Stomach (tissue), 9 donors: ENCODE data around the gene STK24. TPM values are rescaled to one million over a fixed set of nuclear protein-coding genes. Genes with fewer than 3 reads are reported as not detected.

ENCODE experiments used
- DNase-seq, 2 donors: peaks; one replicate each; pipeline versions ENCODE4 v3.0.0 to v3.0.0-alpha.2; 2013 to 2019
- H3K27ac ChIP-seq, 5 donors: fragments of 200-600 bp in 4 of 5; sonication (generic) in 4 of 5; one replicate each; pipeline ENCODE4 v1.5.1; 2013 to 2019; ENCODE audit warnings: mild to moderate bottlenecking in 1 of 5, moderate library complexity in 1 of 5
- H3K27me3 ChIP-seq, 3 donors: fragments of 200-600 bp; sonication (generic); one replicate each; pipeline ENCODE4 v1.5.1; 2017 to 2019; ENCODE audit warnings: mixed run types in 1 of 3
- H3K36me3 ChIP-seq, 4 donors: fragments of 200-600 bp; sonication (generic); 1 replicate in 3 of 4; 2 replicates in 1 of 4; pipeline ENCODE4 v1.5.1; 2016 to 2019
- H3K4me1 ChIP-seq, 4 donors: fragments of 200-600 bp; sonication (generic); one replicate each; pipeline ENCODE4 v1.5.1; 2016 to 2019
- H3K4me3 ChIP-seq, 4 donors: fragments of 200-600 bp; sonication (generic) in 3 of 4; one replicate each; pipeline ENCODE4 v1.5.1; 2016 to 2019; ENCODE audit warnings: mild to moderate bottlenecking in 1 of 4
- H3K9me3 ChIP-seq, 4 donors: fragments of 200-600 bp; sonication (generic); one replicate each; pipeline ENCODE4 v1.5.1; 2016 to 2019
- CTCF ChIP-seq, 7 experiments: fragments of 450-650 bp in 4 of 7; fragments of 200-600 bp in 3 of 7; sonication (generic) in 3 of 7; IDR thresholded peaks; one replicate each; pipeline ENCODE4 v1.5.1; 2016 to 2019; ENCODE audit warnings: antibody characterized with exemption in 7 of 7, control low read depth in 2 of 7, mild to moderate bottlenecking in 1 of 7
- EP300 ChIP-seq: sonication (generic); formaldehyde crosslinking; IDR thresholded peaks from one replicate; pipeline ENCODE4 v1.6.1; 2017; ENCODE audit warnings: antibody characterized with exemption
- POLR2A ChIP-seq, 4 donors: fragments of 450-650 bp; IDR thresholded peaks; one replicate each; pipeline ENCODE4 v1.6.1; 2016; ENCODE audit warnings: antibody characterized with exemption in 4 of 4, control low read depth in 2 of 4, mild to moderate bottlenecking in 1 of 4, moderate library complexity in 1 of 4
- POLR2AphosphoS5 ChIP-seq, 3 donors: sonication (generic); formaldehyde crosslinking; IDR thresholded peaks; one replicate each; pipeline ENCODE4 v1.6.1; 2016; ENCODE audit warnings: antibody characterized with exemption in 3 of 3
- WGBS, 5 donors: extraction: QIAGEN DNeasy Blood & Tissue Kit in 3 of 5; methylation state at CpG; one replicate each; pipeline versions ENCODE4 v1.1.5 to v1.1.7; 2013 to 2018; 5-methylcytosine and 5-hydroxymethylcytosine counted together
- intact Hi-C: fragments of 100-400 bp; cut with DNase I; formaldehyde crosslinking; loops from one replicate; pipeline ENCODE4 v1.15.1; 2023; ENCODE audit warnings: low total_unique reads
- polyA plus RNA-seq, 3 donors: library from polyadenylated mRNA; stranded (reverse); fragments of 200-250 nt; gene quantifications; one replicate each; pipeline ENCODE4 v1.2.3, GENCODE V29; 2013
- total RNA-seq, 5 donors: library from RNA; depleted of rRNA; stranded (reverse); fragments of >200 nt; gene quantifications; one replicate each; pipeline versions ENCODE4 v1.1.0 to v1.2.3, GENCODE V29; 2014 to 2016
- donor health status: healthy with polysubstance abuse.
- donor health status: Bipolar disorder and iron deficiency.
- donor health status: healthy.

The STK24 gene
- total and polyA plus RNA-seq, 8 donors: 33.0 to 139 (median 59.5) TPM

GRCh38 chr13:98470920-98471319 is 106.0 kb downstream of the STK24 start:
- intact Hi-C loops: no loop called here
- no peaks in the 10 kb centered on the region for H3K9me3 ChIP-seq
- H3K27me3 ChIP-seq: no peaks in the 10 kb centered on the region
- H3K27ac ChIP-seq: no peak overlapping the region
- H3K4me1 ChIP-seq: peaks cover 20 to 71% (median 45%) of the 10 kb centered on the region in 4 donors
- 80 to 94% (median 81%) methylated on average over 6 of the region's 6 CpGs for WGBS, 5 donors
- DNase-seq: no peak
- H3K36me3 ChIP-seq: peaks cover 15 to 88% (median 65%) of the 10 kb centered on the region in 4 donors
- no peak for TF ChIP-seq POLR2A (IDR thresholded peaks at IDR 0.05)
- no peak for TF ChIP-seq EP300
- TF ChIP-seq POLR2AphosphoS5 (IDR thresholded peaks at IDR 0.05): no peak
- no peak for TF ChIP-seq CTCF (IDR thresholded peaks at IDR 0.05)
- no peak overlapping the region for H3K4me3 ChIP-seq

GRCh38 chr13:98468929-98469328 is 108.0 kb downstream of the STK24 start:
- no peak overlapping the region for H3K27ac ChIP-seq
- TF ChIP-seq EP300: no peak
- TF ChIP-seq POLR2AphosphoS5 (IDR thresholded peaks at IDR 0.05): no peak
- no peak for TF ChIP-seq POLR2A (IDR thresholded peaks at IDR 0.05)
- TF ChIP-seq CTCF (IDR thresholded peaks at IDR 0.05): no peak
- intact Hi-C loops: no loop called here
- H3K9me3 ChIP-seq: no peaks in the 10 kb centered on the region
- H3K27me3 ChIP-seq: no peaks in the 10 kb centered on the region
- no peak overlapping the region for H3K4me3 ChIP-seq
- peaks cover 10 to 52% (median 31%) of the 10 kb centered on the region in 4 donors for H3K4me1 ChIP-seq
- DNase-seq: no peak
- H3K36me3 ChIP-seq: peaks cover 21 to 89% (median 70%) of the 10 kb centered on the region in 4 donors
- WGBS, 5 donors: 90 to 96% (median 95%) methylated on average over 17 to 20 of the region's 20 CpGs

GRCh38 chr13:98468361-98468760 is 108.5 kb downstream of the STK24 start:
- no peak overlapping the region for H3K4me3 ChIP-seq
- H3K27me3 ChIP-seq: no peaks in the 10 kb centered on the region
- WGBS, 5 donors: 81 to 90% (median 84%) methylated on average over 3 of the region's 3 CpGs
- TF ChIP-seq CTCF (IDR thresholded peaks at IDR 0.05) (no peak), EP300 (no peak), POLR2AphosphoS5 (IDR thresholded peaks at IDR 0.05) (no peak), POLR2A (IDR thresholded peaks at IDR 0.05) (no peak)
- peaks cover 27 to 89% (median 69%) of the 10 kb centered on the region in 4 donors for H3K36me3 ChIP-seq
- H3K4me1 ChIP-seq: peaks cover 4 to 46% (median 25%) of the 10 kb centered on the region in 4 donors
- no peak for DNase-seq
- H3K9me3 ChIP-seq: no peaks in the 10 kb centered on the region
- intact Hi-C loops: no loop called here
- H3K27ac ChIP-seq: no peak overlapping the region

GRCh38 chr13:98467263-98467985 is 109.5 kb downstream of the STK24 start:
- 70 to 75% (median 74%) methylated on average over 13 of the region's 13 CpGs for WGBS, 5 donors
- intact Hi-C loops: no loop called here
- Histone ChIP-seq H3K4me1 (peaks cover 4 to 41% (median 24%) of the 10 kb centered on the region in 4 donors), H3K27ac (no peak overlapping the region), H3K27me3 (no peaks in the 10 kb centered on the region), H3K36me3 (peaks cover 33 to 95% (median 75%) of the 10 kb centered on the region in 4 donors), H3K4me3 (no peak overlapping the region), H3K9me3 (no peaks in the 10 kb centered on the region)
- no peak for TF ChIP-seq EP300
- TF ChIP-seq CTCF (IDR thresholded peaks at IDR 0.05): no peak
- no peak for TF ChIP-seq POLR2A (IDR thresholded peaks at IDR 0.05)
- no peak for TF ChIP-seq POLR2AphosphoS5 (IDR thresholded peaks at IDR 0.05)
- DNase-seq: no peak
